GM11168 (cell line): ENCODE measurements around the gene RNF225.
"Not testable (repeated sequence)": the region's sequence is repeated elsewhere in the genome, so short reads cannot be mapped to it uniquely, and the experiment has no call there.

Source experiments
- in situ Hi-C: fragments of 300-500 bp; cut with MboI; formaldehyde crosslinking; loops from one replicate; pipeline ENCODE4 v1.12.0; 2022; ENCODE audit warnings: low sequenced_read_pairs; ENCODE audit not compliant: unreplicated experiment

The RNF225 gene

DNA sequence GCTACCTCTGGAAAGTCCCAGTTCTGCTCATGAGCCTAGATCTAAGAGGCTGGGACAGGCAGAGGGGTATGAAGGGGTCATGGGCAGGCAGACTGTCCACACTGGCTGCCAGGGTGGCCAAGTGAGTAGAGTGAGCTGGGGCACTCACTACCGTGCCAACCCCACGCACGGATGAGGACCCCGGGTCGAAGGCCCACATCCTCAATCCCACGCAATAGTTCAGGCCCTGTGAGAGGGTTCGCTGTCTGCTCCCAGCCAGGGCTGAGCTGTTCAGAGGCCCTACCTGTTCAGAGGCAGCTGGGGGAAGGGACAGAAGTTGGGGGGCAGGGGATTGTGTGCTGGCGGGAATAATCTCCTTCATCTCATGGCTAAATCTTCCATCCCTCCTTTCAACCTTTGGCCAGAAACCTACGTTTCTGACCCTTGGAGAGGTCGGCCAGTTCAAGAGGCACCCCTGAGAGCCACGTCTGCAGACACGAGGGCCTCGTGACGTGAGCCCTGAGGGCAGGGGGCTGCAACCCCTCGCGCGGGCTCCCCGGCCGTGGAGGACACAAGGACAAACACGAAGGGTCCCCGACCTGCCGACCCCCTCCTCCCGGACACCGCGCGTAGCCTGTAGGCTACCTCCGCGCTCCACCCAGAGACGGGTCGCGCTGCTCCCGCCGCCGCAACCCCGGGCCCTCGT lies 9.4 kb upstream of the RNF225 start:
- in situ Hi-C loops: no loop called here

DNA sequence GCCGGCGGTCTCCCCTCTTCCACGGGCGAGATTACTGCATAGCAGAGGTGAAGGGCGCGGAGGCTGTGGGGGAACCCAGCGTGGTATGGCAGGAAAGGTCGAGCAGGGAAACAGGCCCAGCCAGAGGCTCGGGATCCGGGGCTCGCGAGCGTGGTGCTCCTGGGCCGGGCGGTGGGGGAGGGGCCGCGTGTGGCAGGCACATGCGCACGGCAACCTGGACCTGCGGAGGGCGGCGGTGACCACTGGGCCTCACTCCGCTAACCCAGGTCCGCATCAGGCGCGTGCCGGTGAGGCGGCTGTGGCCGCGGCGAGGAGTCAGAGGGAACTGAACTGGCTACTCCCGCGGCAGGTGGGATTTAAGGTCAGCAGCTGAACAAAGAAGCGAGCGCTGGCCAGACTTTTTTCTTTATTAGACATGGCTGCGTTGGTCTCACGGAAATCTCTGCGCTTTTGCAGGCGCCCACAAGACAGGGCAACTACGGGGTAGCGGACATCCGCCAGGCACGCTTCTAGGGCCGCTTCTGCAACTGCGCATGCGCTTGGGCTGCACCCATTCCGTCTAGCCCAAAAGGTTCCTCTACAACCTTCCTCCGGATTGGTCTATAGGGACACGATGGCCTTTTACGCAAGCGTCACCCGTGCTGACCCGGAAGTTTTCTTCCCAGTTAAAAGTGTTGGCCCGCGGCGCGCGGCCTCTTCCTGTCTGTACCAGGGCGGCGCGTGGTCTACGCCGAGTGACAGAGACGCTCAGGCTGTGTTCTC lies 8.7 kb upstream of the RNF225 start, which contains the start of gene RPS5:
TSS of gene RPS5 (plus strand) at position 694 of the 762 bp plus-strand sequence. CDS start 869 bp downstream, outside the sequence.
- in situ Hi-C loops: no loop called here

- in situ Hi-C loops: no loop called here
Measured at GRCh38 chr19:58387338-58388174, 7.9 kb upstream of the RNF225 start.

GRCh38 chr19:58388175-58388526 lies 7.3 kb upstream of the RNF225 start:
- in situ Hi-C loops: no loop called here

GRCh38 chr19:58392945-58393724 lies 2.3 kb upstream of the RNF225 start:
- in situ Hi-C loops: no loop called here

DNA sequence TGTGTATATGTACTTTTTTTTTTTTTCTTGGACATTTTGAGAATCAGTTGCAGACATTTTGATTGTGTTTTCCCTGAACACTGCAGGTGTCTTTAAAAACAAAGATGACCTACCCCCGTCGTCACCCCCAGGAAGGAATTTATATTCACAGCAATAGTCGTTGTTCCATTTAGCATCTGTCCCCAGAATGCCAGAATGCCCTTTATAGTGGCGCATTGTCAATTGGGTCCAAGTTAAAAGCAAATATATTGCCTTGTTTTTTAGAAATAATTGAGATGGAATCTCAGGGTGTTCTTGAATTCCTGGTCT lies 1.8 kb upstream of the RNF225 start:
- in situ Hi-C loops: no loop called here

- in situ Hi-C loops: no loop called here
Measured at GRCh38 chr19:58394821-58395219, 636 bp upstream of the RNF225 start.

DNA sequence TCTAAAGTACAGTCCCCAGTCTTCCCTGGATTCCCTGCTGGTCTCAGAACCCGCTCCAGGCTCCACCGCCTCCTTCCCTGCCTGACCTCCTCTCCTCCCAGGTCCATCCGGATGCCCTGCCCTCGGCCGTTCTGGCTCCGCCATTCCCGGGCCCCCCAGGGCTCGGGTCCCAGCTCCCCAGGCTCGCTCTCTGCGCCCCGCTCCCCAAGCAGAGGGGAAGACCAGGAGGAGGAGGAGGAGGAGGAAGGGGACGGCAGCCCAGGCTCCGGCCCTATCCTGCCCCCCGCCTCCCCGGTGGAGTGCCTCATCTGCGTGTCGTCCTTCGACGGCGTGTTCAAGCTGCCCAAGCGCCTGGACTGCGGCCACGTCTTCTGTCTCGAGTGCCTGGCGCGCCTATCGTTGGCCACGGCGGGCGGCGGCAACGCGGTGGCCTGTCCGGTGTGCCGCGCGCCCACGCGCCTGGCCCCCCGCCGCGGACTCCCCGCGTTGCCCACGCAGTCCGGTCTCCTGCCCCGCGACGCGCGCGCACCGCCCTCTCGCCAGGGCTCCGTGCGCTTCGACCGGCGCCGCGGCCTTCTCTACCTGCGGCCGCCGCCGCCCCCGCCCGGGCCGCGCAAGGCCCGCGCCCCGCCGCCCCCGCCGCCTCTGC lies 647 bp downstream of the RNF225 start:
- in situ Hi-C loops: no loop called here

GRCh38 chr19:58396691-58397532 lies 1.5 kb downstream of the RNF225 start:
- in situ Hi-C loops: no loop called here

DNA sequence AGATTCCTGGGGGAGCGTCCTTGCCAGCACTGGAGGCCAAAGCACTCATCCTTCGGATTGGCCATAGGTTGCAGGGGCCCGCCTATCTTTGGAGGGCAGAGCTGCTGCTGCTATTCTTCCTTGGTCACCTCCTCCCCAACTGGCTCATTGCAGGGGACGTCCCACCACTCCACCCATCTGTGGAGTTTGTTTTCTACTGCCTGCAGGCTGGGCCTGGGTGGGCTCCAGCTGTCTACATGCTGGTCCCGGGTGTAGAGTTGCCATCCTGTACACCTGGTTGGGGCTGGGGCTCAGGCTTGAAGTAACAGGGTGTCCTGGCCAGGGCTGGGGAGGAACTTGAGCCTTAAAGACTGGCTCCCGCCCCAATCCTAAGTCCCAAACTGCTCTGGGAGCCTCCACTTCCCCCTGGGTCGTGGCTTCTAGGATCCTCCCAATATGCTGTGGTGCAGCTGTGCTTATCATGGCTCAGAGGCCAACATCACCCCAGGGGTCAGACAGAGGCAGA lies 2.1 kb downstream of the RNF225 start:
- in situ Hi-C loops: no loop called here

GRCh38 chr19:58398087-58398486 lies 2.6 kb downstream of the RNF225 start:
- in situ Hi-C loops: no loop called here

DNA sequence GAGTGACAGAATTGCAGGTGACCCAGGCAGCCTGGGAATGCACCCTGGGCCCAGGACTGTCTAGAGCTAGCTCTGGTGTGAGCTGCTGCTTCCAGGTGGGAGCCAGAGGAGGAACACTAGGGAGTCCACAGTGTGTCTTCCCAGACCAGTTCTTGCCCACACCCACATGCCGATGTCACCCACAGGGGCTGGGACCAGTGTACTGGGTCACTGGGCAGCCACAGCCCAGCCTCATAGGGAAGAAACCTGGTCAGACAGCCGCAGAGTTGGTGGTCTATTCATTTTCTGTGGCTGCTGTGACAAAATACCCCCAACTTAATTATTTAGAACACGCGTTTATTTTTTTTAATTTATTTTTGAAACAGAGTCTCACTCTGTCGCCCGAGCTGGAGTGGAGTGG lies 3.1 kb downstream of the RNF225 start:
- in situ Hi-C loops: no loop called here

DNA sequence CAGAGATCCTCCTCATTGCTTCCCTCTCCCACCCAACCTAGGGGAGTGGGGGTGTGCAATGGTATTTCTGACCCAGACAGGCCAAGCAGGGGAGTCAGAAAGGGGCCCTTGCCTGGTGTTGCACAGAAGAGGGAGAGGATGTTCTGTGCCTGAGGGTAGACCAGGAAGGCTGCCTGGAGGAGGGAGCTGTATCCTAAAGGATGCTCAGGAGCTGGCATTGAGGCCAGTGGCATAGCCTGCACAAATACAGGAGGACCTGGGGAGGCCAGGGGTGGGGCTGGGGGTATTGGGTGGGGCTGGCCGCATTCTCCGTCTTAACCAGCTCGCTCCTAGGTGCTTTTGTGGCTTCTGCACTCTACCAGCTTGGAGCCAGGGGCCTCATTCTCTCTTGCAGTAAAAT lies 4.4 kb downstream of the RNF225 start:
- in situ Hi-C loops: no loop called here

DNA sequence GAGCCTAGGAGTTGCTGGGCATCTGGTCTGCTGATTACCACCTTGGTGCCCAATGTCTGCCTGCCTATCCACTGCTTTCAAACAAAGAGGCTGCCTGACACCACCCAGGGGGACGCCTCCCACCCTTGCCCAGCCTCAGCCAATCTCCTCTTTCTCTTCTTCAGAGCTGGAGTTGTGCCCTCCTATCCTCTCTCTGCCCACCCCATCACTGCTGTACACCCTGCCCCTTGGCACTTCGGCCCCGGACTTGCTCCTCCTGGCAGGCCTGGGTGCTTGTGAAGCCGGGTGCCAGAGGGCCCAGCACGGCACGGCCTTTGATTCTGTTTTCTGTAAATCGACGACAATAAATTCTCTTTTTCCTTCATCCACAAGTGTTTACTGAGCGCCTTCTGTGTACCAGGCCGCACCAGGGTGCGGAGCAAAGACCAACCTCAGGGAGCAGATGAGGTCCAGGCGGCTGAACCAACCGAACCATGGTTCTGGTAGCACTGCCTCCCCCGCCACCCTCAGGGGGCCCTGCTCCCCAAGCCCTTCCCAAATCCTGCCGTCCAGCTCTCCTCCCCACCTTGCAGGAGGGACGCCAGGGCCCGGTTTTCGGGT lies 5.0 kb downstream of the RNF225 start:
- in situ Hi-C loops: no loop called here

DNA sequence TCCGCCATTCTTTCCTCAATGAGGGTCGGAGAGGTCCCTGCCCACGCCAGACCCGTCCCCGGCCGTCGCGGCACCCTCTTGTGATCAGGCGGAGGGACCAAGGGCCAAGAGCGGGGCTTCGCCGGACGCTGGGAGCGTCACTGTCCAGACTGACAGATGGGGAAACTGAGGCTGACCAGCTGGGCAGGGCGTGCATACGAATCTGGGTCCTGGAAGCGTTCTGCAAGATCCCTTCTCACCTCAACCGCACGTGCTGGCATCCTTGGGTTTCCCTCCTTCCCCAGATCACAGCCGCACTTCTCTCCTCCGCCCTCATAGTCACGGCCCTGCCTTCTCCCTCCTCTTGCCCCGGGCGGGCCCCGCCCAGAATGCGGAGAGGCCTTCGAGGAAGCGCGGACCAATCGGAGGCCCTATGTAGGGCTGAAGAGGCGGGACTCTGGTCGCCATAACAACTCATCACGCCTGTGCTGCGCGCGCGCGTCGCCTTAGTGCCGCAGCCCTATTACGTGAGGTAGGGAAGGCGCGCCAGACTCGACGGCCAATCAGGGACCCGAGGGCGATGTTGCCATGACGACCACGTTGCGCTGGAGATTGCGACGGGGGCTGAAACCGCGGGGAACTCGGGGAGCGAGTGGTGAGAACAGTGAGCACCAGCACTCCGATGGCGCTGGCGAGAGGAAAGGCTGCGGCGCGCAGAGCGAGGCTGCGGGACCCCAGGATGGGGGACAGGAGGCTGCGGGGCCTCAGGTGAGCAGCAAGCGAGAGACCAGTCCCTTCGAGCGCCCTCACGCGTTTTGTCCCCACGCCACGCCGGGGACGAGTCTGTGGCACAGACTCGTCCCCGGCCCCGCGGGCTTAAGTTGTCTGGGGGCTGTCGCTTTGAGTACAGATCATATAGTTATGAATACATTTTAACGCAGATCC lies 5.7 kb downstream of the RNF225 start:
- in situ Hi-C loops: no loop called here

DNA sequence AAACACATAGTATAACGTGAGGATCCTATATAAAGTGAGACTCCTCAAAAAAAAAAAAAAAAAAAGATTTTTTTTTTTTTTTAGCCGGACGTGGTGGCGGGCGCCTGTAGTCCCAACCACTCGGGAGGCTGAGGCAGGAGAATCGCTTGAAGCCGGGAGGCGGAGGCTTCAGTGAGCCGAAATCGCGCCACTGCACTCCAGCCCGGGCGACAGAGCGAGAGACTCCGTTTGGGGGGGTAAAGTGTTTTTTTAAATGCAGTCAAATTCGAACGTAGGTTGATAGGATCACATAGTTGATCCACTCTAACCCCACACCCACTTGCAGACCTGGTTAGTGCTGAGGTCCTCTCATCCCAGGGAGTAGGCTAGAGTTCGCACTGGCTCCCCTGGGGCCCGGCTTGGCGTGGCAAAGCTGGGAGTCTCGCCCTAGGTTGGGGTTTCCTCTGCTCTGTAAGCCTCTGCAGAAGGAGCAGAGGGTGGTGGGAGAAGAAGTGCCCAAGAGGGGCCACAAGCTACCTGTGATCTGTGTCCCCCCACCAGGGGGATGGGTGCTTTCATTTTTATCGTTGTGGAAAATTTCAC lies 6.5 kb downstream of the RNF225 start:
- in situ Hi-C loops: no loop called here

- in situ Hi-C loops: not testable (repeated sequence)
Measured at GRCh38 chr19:58403920-58404478, 8.5 kb downstream of the RNF225 start.
